ENCODE data around the gene SHANK3.

SHANK3 gene

DNA sequence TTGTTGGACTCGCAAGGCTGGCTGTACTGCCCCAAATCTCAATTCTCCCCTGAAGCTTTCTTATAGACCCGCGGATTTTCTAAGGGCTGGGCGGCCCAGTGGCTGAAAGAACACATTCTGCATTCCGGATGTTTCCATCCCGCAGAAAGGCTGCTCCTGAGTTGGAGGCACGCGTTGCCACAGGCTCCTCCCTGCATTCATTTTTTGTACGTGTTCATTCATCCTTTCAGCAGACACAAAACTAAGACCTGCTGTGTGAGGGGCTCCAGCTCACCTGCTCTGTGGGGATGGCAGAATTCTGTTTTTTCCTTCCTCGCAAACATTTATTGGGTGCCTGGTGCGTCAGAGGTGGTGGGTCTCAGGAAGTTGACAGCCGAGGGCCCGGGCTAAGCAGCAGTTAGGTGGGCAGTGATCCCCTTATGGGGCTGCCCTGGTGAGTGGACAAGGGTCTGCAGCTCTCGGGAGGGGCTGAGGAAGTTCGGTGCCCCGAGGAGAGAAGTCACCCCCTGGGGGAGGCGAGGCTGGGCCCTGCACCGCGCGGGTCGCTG is 23.7 kb downstream of the SHANK3 start:
- peak in 6 of 10 donors; percentile 4 to 87 (median 7) for DNase-seq

GRCh38 chr22:50696799-50697561 is 24.4 kb downstream of the SHANK3 start:
- intact Hi-C loops (cut with DNase I), result loop anchor here (5.0 kb wide), 1 partner anchor 70 kb away; the partner anchor contains the start of gene ARSA
- DNase-seq, result peak in 8 of 10 donors; percentile 15 to 89 (median 46)

More for the DNA sequence above, 23.7 kb downstream of the SHANK3 start:
- intact Hi-C loops (cut with DNase I), result loop anchor here (5.0 kb wide), 1 partner anchor 69 kb away; the partner anchor contains the start of gene ARSA

DNA sequence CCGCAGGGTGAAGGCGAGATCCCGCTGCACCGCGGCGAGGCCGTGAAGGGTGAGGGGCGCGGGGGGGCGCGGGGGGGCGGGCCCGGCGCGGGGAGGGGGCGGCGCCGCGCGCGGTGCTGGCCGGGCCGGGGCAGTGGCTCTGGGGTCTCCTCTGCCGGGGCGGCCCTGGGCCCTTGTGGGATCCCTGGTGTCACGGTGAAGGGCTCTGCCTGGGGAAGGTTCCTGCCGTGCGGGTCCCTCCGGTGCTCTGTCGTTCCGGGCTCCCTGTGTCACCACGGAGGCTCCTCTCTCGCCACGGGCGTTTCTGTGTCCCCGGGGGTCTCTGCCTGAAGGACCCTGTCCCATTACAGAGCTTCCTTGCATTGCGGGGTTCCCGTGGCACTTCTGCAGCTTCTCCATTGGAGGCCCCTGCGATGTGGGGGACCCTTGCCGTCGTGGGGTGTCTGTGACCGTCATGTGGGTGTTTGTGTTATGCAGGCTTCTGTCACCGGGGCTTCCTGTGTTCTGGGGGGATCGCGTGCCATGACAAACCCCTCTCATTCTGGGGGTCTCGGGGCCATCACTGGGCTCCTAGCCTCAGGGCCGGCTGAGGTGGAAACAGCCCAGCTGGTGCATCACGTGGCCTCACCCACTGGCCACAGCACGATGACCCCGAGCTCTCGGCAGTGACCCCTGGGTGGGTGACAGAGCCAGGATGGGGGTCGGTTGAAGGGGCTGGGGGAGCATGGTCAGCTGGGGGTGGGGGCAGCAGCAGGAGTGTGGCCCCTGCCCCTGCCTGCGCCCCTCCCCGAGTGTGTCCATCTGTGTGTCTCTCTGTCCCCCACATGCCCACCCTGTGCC is 25.3 kb downstream of the SHANK3 start:
- peak in 8 of 10 donors; percentile 4 to 83 (median 20) for DNase-seq
- intact Hi-C loops (cut with DNase I), result loop anchor here (5.0 kb wide), 1 partner anchor 71 kb away; the partner anchor contains the start of gene ARSA

- intact Hi-C loops (cut with DNase I), result loop anchor here (5.0 kb wide), 1 partner anchor 71 kb away; the partner anchor contains the start of gene ARSA
- DNase-seq, result peak in 8 of 10 donors; percentile 4 to 84 (median 19)
Observed at GRCh38 chr22:50698546-50698945, 25.9 kb downstream of the SHANK3 start.

GRCh38 chr22:50699001-50699755 is 26.6 kb downstream of the SHANK3 start:
- peak in 8 of 10 donors; percentile 2 to 71 (median 12) for DNase-seq
- intact Hi-C loops (cut with DNase I), result loop anchor here (5.0 kb wide), 1 partner anchor 72 kb away; the partner anchor contains the start of gene ARSA

GRCh38 chr22:50699756-50700386 is 27.2 kb downstream of the SHANK3 start:
- peak in 7 of 10 donors; percentile 9 to 88 (median 38) for DNase-seq
- intact Hi-C loops (cut with DNase I), result loop anchor here (5.0 kb wide), 1 partner anchor 73 kb away; the partner anchor contains the start of gene ARSA

GRCh38 chr22:50700387-50701075 is 27.9 kb downstream of the SHANK3 start:
- intact Hi-C loops (cut with DNase I), result no loop called here
- DNase-seq, result peak in 6 of 10 donors; percentile 9 to 83 (median 48)

- peak in 6 of 10 donors; percentile 9 to 80 (median 36) for DNase-seq
- intact Hi-C loops (cut with DNase I), result no loop called here
Observed at GRCh38 chr22:50701076-50701419, 28.4 kb downstream of the SHANK3 start.

DNA sequence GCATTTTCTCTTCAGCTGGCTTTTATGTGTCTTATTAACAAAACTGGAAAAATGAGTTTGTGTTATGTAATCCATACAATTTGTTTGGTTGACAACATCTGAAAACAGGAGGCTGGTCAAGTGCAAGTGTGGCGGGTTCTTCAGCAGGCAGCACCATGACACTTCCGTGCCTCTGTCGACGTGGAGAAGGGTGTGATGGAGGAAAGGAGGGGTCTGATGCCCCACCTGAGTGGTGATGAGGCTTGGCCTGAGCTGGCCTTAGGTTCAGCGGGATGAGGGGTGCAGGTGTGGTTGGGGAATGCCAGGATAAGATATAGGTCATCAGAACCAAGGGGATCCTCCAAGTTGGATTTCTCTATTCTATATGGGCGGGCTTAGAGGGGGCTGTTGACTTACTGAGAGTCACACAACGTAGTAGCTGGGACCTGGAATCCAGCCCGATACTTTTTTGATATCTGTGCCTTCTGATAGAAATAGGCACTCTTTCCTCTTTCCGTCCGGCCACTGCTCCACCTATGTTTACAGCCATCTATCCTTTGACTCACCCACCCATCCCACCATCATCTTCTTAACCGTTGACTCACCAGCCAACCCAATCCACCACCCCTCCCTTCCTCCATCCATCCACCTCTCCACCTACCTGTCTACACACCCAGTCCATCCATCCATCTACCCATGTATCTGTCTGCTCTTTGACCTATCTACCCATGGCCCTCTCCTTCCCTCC is 29.0 kb downstream of the SHANK3 start:
- DNase-seq, result peak in 5 of 10 donors; percentile 1 to 64 (median 32)
- intact Hi-C loops (cut with DNase I), result no loop called here

- intact Hi-C loops (cut with DNase I), result no loop called here
- DNase-seq, result peak in 5 of 10 donors; percentile 2 to 66 (median 19)
Observed at GRCh38 chr22:50702261-50702671, 29.6 kb downstream of the SHANK3 start.

DNA sequence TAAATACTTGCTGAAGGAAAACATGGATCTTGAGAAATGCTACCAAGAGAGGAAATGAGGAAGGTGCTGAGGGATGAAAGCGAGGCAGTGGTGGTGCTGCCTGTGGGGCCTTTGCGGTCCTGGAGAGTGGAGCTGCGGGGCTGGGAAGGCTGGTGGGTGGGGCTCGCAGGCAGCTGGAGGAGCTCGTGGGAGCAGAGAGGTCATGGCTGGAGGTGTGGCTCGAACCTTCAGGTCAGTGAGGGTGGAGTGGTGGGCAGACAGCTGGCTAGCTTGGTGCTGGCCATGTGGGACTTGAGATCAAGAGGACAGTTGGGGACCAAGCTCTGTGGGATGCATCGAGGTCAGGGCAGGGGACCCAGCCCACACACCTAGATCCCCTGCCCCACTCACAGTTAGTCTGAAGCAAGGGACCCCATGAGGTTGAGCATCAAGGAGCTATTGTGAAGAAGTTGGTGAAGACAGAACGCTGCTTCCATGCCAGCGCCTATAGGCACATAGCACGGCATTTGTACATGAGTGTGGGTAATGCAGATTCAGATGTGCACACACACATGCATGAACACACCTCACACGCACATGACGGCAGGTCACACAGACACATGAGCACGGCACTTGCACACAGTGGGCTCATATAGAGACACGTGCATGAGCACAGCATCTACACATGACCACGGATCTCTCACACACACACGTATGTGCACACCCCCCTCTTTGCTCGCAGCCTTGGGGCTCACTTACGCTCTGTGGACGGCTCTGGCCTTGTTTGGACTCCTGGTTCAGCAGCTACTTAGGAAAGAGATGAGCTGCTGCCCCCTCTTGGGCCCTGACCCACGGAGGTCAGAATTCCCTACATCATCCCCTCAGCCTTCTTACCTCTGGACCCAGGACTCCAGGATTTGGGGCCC is 30.4 kb downstream of the SHANK3 start:
- peak in 6 of 10 donors; percentile 1 to 59 (median 23) for DNase-seq
- intact Hi-C loops (cut with DNase I), result no loop called here

GRCh38 chr22:50703726-50704509 is 31.3 kb downstream of the SHANK3 start:
- intact Hi-C loops (cut with DNase I), result no loop called here
- DNase-seq, result peak in 7 of 10 donors; percentile 4 to 83 (median 26)

DNA sequence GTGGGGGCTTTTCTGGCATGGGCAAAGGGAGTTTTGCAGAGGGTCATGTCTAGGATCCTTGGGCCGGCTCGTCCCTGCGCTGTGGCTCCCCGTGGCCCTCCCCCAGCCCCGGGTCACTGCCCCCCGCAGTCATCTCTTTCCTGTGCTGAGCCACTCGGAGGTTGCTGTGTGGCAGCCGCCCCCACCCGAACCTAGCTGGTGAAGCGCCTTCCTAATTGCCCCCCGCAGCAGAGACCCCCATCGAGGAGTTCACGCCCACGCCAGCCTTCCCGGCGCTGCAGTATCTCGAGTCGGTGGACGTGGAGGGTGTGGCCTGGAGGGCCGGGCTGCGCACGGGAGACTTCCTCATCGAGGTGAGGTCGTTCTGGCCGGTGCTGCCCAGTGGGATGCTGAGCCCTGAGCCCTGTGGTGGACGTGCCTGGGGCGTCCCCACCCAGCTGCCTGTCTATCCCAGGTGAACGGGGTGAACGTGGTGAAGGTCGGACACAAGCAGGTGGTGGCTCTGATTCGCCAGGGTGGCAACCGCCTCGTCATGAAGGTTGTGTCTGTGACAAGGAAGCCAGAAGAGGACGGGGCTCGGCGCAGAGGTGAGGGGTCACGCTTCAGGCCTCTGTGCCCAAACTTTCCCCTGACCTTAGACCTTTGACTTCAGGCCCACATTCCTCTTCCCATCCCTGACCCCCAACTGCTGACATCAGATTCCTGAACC is 32.0 kb downstream of the SHANK3 start:
- DNase-seq, result peak in 8 of 10 donors; percentile 1 to 81 (median 16)
- intact Hi-C loops (cut with DNase I), result no loop called here

DNA sequence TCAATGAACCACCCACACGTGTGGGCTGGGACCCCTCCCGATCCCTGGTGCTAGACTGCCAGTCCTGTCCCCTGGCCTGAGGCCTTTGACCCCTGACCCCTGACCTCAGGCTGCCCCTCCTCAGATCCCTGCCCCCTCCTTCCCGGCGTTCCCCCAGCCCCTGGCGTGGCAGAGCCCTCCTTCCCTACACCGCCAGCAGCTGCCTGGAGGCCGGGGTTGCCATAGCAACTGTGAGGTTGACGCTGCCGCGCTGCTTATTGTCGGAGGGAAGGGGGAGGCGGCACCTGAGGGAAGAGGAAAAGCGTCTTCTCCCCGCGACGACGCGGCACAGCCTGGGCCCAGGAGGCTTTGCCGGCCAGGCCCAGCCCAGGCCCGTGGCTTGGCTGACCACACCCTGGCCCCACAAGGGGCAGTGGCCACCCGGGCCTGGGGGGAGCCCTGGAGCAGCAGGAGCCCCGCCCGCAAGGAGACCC is 32.6 kb downstream of the SHANK3 start:
- DNase-seq, result peak in 9 of 10 donors; percentile 55 to 97 (median 79)
- intact Hi-C loops (cut with DNase I), result no loop called here

- intact Hi-C loops (cut with DNase I), result no loop called here
- DNase-seq, result peak in 6 of 10 donors; percentile 6 to 80 (median 46)
Observed at GRCh38 chr22:50705851-50706351, 33.3 kb downstream of the SHANK3 start.

Measured in posterior cingulate gyrus (tissue), 11 donors.